Ascending aorta (tissue), 2 donors: ENCODE data around the gene GNPTAB. TPM values are rescaled to one million over a fixed set of nuclear protein-coding genes. Genes with fewer than 3 reads are reported as not detected.

Experiments
- DNase-seq, 2 donors: peaks; one replicate each; pipeline ENCODE4 v3.0.0-alpha.2; 2019; ENCODE audit warnings: low spot score in 2 of 2
- H3K27ac ChIP-seq, 2 donors: fragments of 200-600 bp; sonication (generic); one replicate each; pipeline ENCODE4 v1.5.1; 2016 to 2017; ENCODE audit warnings: mild to moderate bottlenecking in 1 of 2
- H3K27me3 ChIP-seq: fragments of 200-600 bp; sonication (generic); one replicate; pipeline ENCODE4 v1.5.1; 2017
- H3K36me3 ChIP-seq, 2 donors: fragments of 200-600 bp; sonication (generic); one replicate each; pipeline ENCODE4 v1.5.1; 2016
- H3K4me1 ChIP-seq, 2 donors: fragments of 200-600 bp; sonication (generic); one replicate each; pipeline ENCODE4 v1.5.1; 2016 to 2017; ENCODE audit warnings: mild to moderate bottlenecking in 1 of 2
- H3K4me3 ChIP-seq, 2 donors: fragments of 200-600 bp; sonication (generic); one replicate each; pipeline ENCODE4 v1.5.1; 2016 to 2017; ENCODE audit warnings: mild to moderate bottlenecking in 1 of 2
- H3K9me3 ChIP-seq, 2 donors: fragments of 200-600 bp; sonication (generic); one replicate each; pipeline ENCODE4 v1.5.1; 2016
- intact Hi-C: fragments of 100-400 bp; cut with DNase I; formaldehyde crosslinking; loops from one replicate; pipeline ENCODE4 v1.15.1; 2023
- total RNA-seq: library from RNA; depleted of rRNA; stranded (reverse); fragments of >200 nt; gene quantifications from one replicate; pipeline ENCODE4 v1.1.0, GENCODE V29; 2016
- TF ChIP-seq, protein P1 (sequence below), 3 experiments: fragments of 200-600 bp in 2 of 3; fragments of 450-650 bp in 1 of 3; sonication (generic) in 2 of 3; IDR thresholded peaks; one replicate each; pipeline ENCODE4 v1.5.1; 2016 to 2019; ENCODE audit warnings: antibody characterized with exemption in 3 of 3, mild to moderate bottlenecking in 1 of 3, moderate library complexity in 1 of 3

The GNPTAB gene
- total RNA-seq, 1 donor from 2014 or later, result 9.5 TPM

GRCh38 chr12:101795013-101795412 lies 35.7 kb downstream of the GNPTAB start:
- H3K36me3 ChIP-seq, result peaks cover 4 to 5% of the 10 kb centered on the region in 2 donors
- no peak overlapping the region for H3K4me3 ChIP-seq
- H3K27ac ChIP-seq, result no peak overlapping the region
- DNase-seq, result no peak
- intact Hi-C loops, result no loop called here
- no peaks in the 10 kb centered on the region for H3K4me1 ChIP-seq
- H3K27me3 ChIP-seq, result no peaks in the 10 kb centered on the region
- TF ChIP-seq, protein P1, sequence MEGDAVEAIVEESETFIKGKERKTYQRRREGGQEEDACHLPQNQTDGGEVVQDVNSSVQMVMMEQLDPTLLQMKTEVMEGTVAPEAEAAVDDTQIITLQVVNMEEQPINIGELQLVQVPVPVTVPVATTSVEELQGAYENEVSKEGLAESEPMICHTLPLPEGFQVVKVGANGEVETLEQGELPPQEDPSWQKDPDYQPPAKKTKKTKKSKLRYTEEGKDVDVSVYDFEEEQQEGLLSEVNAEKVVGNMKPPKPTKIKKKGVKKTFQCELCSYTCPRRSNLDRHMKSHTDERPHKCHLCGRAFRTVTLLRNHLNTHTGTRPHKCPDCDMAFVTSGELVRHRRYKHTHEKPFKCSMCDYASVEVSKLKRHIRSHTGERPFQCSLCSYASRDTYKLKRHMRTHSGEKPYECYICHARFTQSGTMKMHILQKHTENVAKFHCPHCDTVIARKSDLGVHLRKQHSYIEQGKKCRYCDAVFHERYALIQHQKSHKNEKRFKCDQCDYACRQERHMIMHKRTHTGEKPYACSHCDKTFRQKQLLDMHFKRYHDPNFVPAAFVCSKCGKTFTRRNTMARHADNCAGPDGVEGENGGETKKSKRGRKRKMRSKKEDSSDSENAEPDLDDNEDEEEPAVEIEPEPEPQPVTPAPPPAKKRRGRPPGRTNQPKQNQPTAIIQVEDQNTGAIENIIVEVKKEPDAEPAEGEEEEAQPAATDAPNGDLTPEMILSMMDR (IDR thresholded peaks at IDR 0.05), result no peak
- no peaks in the 10 kb centered on the region for H3K9me3 ChIP-seq

DNA sequence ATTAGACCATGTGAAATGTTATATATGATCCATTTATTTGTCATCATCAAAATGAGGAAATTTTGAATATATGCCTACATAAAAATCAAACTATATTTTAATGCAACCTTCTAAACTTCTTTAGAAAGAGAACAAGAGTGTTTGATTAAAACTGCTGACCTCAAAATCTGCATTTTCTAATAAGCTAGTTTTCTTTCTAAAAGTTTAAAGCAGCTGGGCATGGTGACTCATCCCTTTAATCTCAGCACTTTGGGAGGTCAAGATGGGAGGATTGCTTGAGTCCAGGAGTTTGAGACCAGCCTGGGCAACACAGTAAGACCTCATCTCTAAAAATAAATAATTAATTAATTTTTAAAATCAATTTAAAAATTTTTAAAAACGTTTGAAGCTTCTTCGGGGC lies 36.2 kb downstream of the GNPTAB start:
- TF ChIP-seq, protein P1 (IDR thresholded peaks at IDR 0.05), result no peak
- H3K27ac ChIP-seq, result no peak overlapping the region
- H3K36me3 ChIP-seq, result peaks cover 4 to 7% of the 10 kb centered on the region in 2 donors
- intact Hi-C loops, result no loop called here
- no peaks in the 10 kb centered on the region for H3K27me3 ChIP-seq
- no peaks in the 10 kb centered on the region for H3K4me1 ChIP-seq
- no peaks in the 10 kb centered on the region for H3K9me3 ChIP-seq
- H3K4me3 ChIP-seq, result no peak overlapping the region
- no peak for DNase-seq

DNA sequence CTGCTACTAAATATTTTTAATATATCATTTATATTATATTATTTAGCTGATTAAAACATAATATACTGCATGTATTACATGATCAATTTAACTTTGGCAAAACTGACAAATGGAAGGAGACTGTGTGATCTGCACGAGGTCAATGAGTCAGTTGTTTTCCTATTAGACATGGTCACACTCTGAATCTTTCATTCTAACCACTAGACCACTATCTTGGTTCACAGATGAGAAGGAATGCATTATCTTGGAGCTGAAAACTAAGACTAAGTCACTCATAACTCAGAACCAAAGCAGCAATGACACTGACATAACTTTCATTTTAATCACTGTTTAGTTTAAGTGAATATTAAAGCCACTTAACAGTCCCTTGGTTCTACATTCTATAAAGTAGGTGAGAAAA lies 37.4 kb downstream of the GNPTAB start:
- H3K36me3 ChIP-seq, result peaks cover 5 to 11% of the 10 kb centered on the region in 2 donors
- TF ChIP-seq, protein P1 (IDR thresholded peaks at IDR 0.05), result no peak
- no peak overlapping the region for H3K4me3 ChIP-seq
- DNase-seq, result no peak
- H3K27ac ChIP-seq, result no peak overlapping the region
- H3K4me1 ChIP-seq, result no peaks in the 10 kb centered on the region
- H3K9me3 ChIP-seq, result no peaks in the 10 kb centered on the region
- H3K27me3 ChIP-seq, result no peaks in the 10 kb centered on the region
- intact Hi-C loops, result no loop called here

GRCh38 chr12:101792046-101792931 lies 38.5 kb downstream of the GNPTAB start:
- no peaks in the 10 kb centered on the region for H3K4me1 ChIP-seq
- H3K4me3 ChIP-seq, result no peak overlapping the region
- intact Hi-C loops, result no loop called here
- TF ChIP-seq, protein P1 (IDR thresholded peaks at IDR 0.05), result peak in 1 of 3 experiments; percentile 32
- H3K27ac ChIP-seq, result no peak overlapping the region
- H3K27me3 ChIP-seq, result no peaks in the 10 kb centered on the region
- H3K36me3 ChIP-seq, result peaks cover 5 to 11% of the 10 kb centered on the region in 2 donors
- DNase-seq, result no peak
- no peaks in the 10 kb centered on the region for H3K9me3 ChIP-seq

DNA sequence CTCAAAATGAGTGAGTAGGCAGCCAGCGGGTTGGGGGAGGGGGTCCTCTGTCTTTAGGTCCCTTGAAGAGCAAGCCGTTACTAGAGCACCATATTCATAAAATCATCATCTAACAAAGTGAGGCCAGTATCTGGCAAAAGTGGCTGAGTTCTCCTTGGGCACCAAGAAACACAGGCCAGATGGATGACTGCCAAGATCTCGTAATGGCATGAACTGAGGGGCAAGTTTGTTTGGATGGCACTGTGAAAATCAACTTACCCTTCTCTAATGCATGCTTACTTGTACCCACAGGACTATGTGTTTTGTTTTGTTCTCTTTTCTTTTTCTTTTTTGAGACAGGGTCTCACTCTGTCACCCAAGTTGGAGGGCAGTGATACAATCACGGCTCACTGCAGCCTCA lies 41.6 kb downstream of the GNPTAB start:
- Histone ChIP-seq H3K27me3 (no peaks in the 10 kb centered on the region), H3K4me3 (no peak overlapping the region), H3K4me1 (no peaks in the 10 kb centered on the region), H3K36me3 (peaks cover 5 to 20% of the 10 kb centered on the region in 2 donors), H3K9me3 (no peaks in the 10 kb centered on the region), H3K27ac (no peak overlapping the region)
- no peak for DNase-seq
- intact Hi-C loops, result no loop called here
- TF ChIP-seq, protein P1 (IDR thresholded peaks at IDR 0.05), result no peak
